HepG2 (cell line): Measurements from ENCODE around the gene SPATA25. TPM values are rescaled to one million over a fixed set of nuclear protein-coding genes. Genes with fewer than 3 reads are reported as not detected.

Experiments
- ARNTL ChIP-seq: sonication (generic); formaldehyde crosslinking; IDR thresholded peaks from 2 replicates; pipeline ENCODE4 v1.4.0; 2020; ENCODE audit warnings: mild to moderate bottlenecking, missing genetic modification reagents
- DR1 ChIP-seq: sonication (generic); formaldehyde crosslinking; IDR thresholded peaks from 2 replicates; pipeline ENCODE4 v1.8.0; 2021; ENCODE audit warnings: mild to moderate bottlenecking, missing genetic modification reagents, inconsistent platforms
- ESRRA ChIP-seq: sonication (generic); formaldehyde crosslinking; IDR thresholded peaks from 2 replicates; pipeline ENCODE4 v1.5.1; 2020; ENCODE audit warnings: mild to moderate bottlenecking, low read depth, missing genetic modification reagents
- GATAD2A ChIP-seq: IDR thresholded peaks from 2 replicates; pipeline ENCODE4 v1.6.1; 2016
- HDAC2 ChIP-seq: sonication (generic); formaldehyde crosslinking; IDR thresholded peaks from 2 replicates; pipeline ENCODE4 v1.4.0; 2020; ENCODE audit warnings: missing genetic modification reagents
- HOXA5 ChIP-seq: sonication (generic); formaldehyde crosslinking; IDR thresholded peaks from 2 replicates; pipeline ENCODE4 v1.4.0; 2020; ENCODE audit warnings: missing genetic modification reagents
- ISX ChIP-seq: sonication (generic); formaldehyde crosslinking; conservative IDR thresholded peaks from 2 replicates; pipeline ENCODE4 v1.5.0; 2020; ENCODE audit warnings: missing genetic modification reagents
- REPIN1 ChIP-seq: sonication (generic); formaldehyde crosslinking; IDR thresholded peaks from 2 replicates; pipeline ENCODE4 v1.8.0; 2022; ENCODE audit warnings: missing genetic modification reagents, low read depth, mild to moderate bottlenecking, borderline replicate concordance
- RORA ChIP-seq: sonication (generic); formaldehyde crosslinking; IDR thresholded peaks from 2 replicates; pipeline ENCODE4 v1.5.0; 2020; ENCODE audit warnings: mild to moderate bottlenecking, missing genetic modification reagents, moderate library complexity
- TEAD3 ChIP-seq: optimal IDR thresholded peaks from 2 replicates; pipeline ENCODE3; 2016; ENCODE audit warnings: borderline replicate concordance
- TEF ChIP-seq: sonication (generic); formaldehyde crosslinking; IDR thresholded peaks from 2 replicates; pipeline ENCODE4 v1.5.0; 2020; ENCODE audit warnings: missing genetic modification reagents
- THYN1 ChIP-seq: sonication (generic); formaldehyde crosslinking; IDR thresholded peaks from 2 replicates; pipeline ENCODE4 v1.8.1; 2023; ENCODE audit warnings: low read depth, mild to moderate bottlenecking, moderate library complexity, missing genetic modification reagents, borderline replicate concordance
- ZHX2 ChIP-seq, 2 experiments: sonication (generic) in 1 of 2; formaldehyde crosslinking in 1 of 2; IDR thresholded peaks; 2 replicates each; pipeline versions ENCODE4 v1.6.1 to v1.9.0; 2014 to 2022; ENCODE audit warnings: antibody characterized with exemption in 1 of 2, borderline replicate concordance in 1 of 2, inconsistent platforms in 1 of 2, low read depth in 1 of 2, missing genetic modification reagents in 1 of 2
- ZNF468 ChIP-seq: sonication (generic); formaldehyde crosslinking; IDR thresholded peaks from 2 replicates; pipeline ENCODE4 v1.8.0; 2022; ENCODE audit warnings: mild to moderate bottlenecking, moderate library complexity, missing genetic modification reagents
- ZNF550 ChIP-seq: sonication (generic); formaldehyde crosslinking; IDR thresholded peaks from 2 replicates; pipeline ENCODE4 v1.4.0; 2020; ENCODE audit warnings: mild to moderate bottlenecking, missing genetic modification reagents, borderline replicate concordance
- polyA plus RNA-seq, 8 experiments: library from polyadenylated mRNA; depleted of rRNA in 3 of 8; stranded (reverse) in 7 of 8; unstranded in 1 of 8; fragments of >200 nt; fragmentation: Illumina TruSeq in 4 of 8; extraction: Trizol in 4 of 8; gene quantifications; 2 replicates each; pipeline versions ENCODE4 v1.2.1 to v1.2.3, GENCODE V29; 2011 to 2016; ENCODE audit warnings: low read depth in 4 of 8, missing spikeins in 1 of 8, mixed read lengths in 1 of 8; ENCODE audit not compliant: insufficient read depth in 1 of 8
- total RNA-seq, 5 experiments: library from RNA; depleted of rRNA; stranded (reverse); fragments of >200 nt; fragmentation: Illumina TruSeq; extraction: Trizol; gene quantifications; 2 replicates each; pipeline ENCODE4 v1.2.3, GENCODE V29; 2016; ENCODE audit warnings: low read depth in 1 of 5
- TF ChIP-seq, protein P1 (sequence below): sonication (generic); formaldehyde crosslinking; conservative IDR thresholded peaks from 2 replicates; pipeline ENCODE4 v1.4.0; 2020; ENCODE audit warnings: missing genetic modification reagents
- TF ChIP-seq, protein P2 (sequence below), 2 experiments: IDR thresholded peaks; 2 replicates each; pipeline ENCODE4 v1.6.1; 2011 to 2012; ENCODE audit warnings: low read length in 2 of 2, borderline replicate concordance in 1 of 2, low read depth in 1 of 2, mild to moderate bottlenecking in 1 of 2, moderate library complexity in 1 of 2

Gene SPATA25
- total and polyA plus RNA-seq, 2 of the 13 experiments (the other 11 are each of a cell fraction or from before 2014, with no cell fraction given), result 4.8 to 7.6 TPM

GRCh38 chr20:45934586-45935415 lies 47.4 kb upstream of the SPATA25 start, which contains the start of gene PCIF1 (continued):
- TF ChIP-seq TEF (CRISPR knock-in tag) (no peak; the same call in 1 of the 2 replicates), HOXA5 (CRISPR knock-in tag) (peak; percentile 92), ESRRA (CRISPR knock-in tag) (no peak), ARNTL (CRISPR knock-in tag) (peak; percentile 54), DR1 (CRISPR knock-in tag) (peak; percentile 85), ISX (peak; percentile 93; the same call in 1 of the 2 replicates), ZNF468 (CRISPR knock-in tag) (no peak), TEAD3 (CRISPR knock-in tag) (peak; percentile 66), REPIN1 (CRISPR knock-in tag) (peak; percentile 77; the same call in 1 of the 2 replicates), ZHX2 (IDR thresholded peaks at IDR 0.05; ENCODE audit: low read depth) (peak; percentile 98), ZHX2 (CRISPR knock-in tag; IDR thresholded peaks at IDR 0.05; ENCODE audit: borderline replicate concordance) (peak; percentile 87; the same call in 1 of the 2 replicates), ZNF550 (CRISPR knock-in tag) (0 out of 2 replicates have a peak, but pooled peaks have one; percentile 90), THYN1 (no peak), RORA (CRISPR knock-in tag) (no peak), GATAD2A (no peak; the same call in 1 of the 2 replicates), HDAC2 (CRISPR knock-in tag) (no peak; the same call in 1 of the 2 replicates)
- TF ChIP-seq, protein P1, sequence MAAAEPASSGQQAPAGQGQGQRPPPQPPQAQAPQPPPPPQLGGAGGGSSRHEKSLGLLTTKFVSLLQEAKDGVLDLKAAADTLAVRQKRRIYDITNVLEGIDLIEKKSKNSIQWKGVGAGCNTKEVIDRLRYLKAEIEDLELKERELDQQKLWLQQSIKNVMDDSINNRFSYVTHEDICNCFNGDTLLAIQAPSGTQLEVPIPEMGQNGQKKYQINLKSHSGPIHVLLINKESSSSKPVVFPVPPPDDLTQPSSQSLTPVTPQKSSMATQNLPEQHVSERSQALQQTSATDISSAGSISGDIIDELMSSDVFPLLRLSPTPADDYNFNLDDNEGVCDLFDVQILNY (CRISPR knock-in tag), result peak; percentile 91; the same call in 1 of the 2 replicates
- TF ChIP-seq, protein P2, sequence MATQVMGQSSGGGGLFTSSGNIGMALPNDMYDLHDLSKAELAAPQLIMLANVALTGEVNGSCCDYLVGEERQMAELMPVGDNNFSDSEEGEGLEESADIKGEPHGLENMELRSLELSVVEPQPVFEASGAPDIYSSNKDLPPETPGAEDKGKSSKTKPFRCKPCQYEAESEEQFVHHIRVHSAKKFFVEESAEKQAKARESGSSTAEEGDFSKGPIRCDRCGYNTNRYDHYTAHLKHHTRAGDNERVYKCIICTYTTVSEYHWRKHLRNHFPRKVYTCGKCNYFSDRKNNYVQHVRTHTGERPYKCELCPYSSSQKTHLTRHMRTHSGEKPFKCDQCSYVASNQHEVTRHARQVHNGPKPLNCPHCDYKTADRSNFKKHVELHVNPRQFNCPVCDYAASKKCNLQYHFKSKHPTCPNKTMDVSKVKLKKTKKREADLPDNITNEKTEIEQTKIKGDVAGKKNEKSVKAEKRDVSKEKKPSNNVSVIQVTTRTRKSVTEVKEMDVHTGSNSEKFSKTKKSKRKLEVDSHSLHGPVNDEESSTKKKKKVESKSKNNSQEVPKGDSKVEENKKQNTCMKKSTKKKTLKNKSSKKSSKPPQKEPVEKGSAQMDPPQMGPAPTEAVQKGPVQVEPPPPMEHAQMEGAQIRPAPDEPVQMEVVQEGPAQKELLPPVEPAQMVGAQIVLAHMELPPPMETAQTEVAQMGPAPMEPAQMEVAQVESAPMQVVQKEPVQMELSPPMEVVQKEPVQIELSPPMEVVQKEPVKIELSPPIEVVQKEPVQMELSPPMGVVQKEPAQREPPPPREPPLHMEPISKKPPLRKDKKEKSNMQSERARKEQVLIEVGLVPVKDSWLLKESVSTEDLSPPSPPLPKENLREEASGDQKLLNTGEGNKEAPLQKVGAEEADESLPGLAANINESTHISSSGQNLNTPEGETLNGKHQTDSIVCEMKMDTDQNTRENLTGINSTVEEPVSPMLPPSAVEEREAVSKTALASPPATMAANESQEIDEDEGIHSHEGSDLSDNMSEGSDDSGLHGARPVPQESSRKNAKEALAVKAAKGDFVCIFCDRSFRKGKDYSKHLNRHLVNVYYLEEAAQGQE (IDR thresholded peaks at IDR 0.05; ENCODE audit: borderline replicate concordance in 1 of 2, low read depth in 1 of 2, low read length in 2 of 2), result peak in 1 of 2 experiments; percentile 81; a peak in 3 of 4 replicates
